ENCODE data around the gene CD320.

GRCh38 chr19:8308891-8309291, 733 bp upstream of the CD320 start:
- TF ChIP-seq MAX (IDR thresholded peaks at IDR 0.05; ENCODE audit: low read depth, low read length): no peak
- TF ChIP-seq CTCF (IDR thresholded peaks at IDR 0.05 in 2 of 3, conservative IDR thresholded peaks at IDR 0.05 in 1 of 3; ENCODE audit: control insufficient read depth in 2 of 3, extremely low read depth in 1 of 3, insufficient read depth in 1 of 3, low read depth in 3 of 3, low read length in 3 of 3): no peak
- no peak for TF ChIP-seq POLR2AphosphoS5 (IDR thresholded peaks at IDR 0.05; ENCODE audit: low read length)
- no peak for TF ChIP-seq ZBED1 (IDR thresholded peaks at IDR 0.05; ENCODE audit: borderline replicate concordance)
- TF ChIP-seq MTA3 (IDR thresholded peaks at IDR 0.05; ENCODE audit: borderline replicate concordance, low read length): no peak
- TF ChIP-seq CBX3 (IDR thresholded peaks at IDR 0.05; ENCODE audit: borderline replicate concordance, low read depth): no peak
- TF ChIP-seq FOXK2 (IDR thresholded peaks at IDR 0.05): no peak
- no peak for TF ChIP-seq ZBTB33 (IDR thresholded peaks at IDR 0.05)
